Cardiac muscle cell (in vitro differentiated cells and primary cell): ENCODE measurements around the gene SLC16A9. TPM values are rescaled to one million over a fixed set of nuclear protein-coding genes. Genes with fewer than 3 reads are reported as not detected.

Experiments
- DNase-seq, 2 donors: peaks; one replicate each; pipeline versions ENCODE4 v3.0.0 to v3.0.0-alpha.2; 2010 to 2017; ENCODE audit warnings: low read depth in 1 of 2, low spot score in 1 of 2
- H3K27ac ChIP-seq: fragments of 200-600 bp; sonication (generic); 2 replicates; pipeline ENCODE4 v1.5.1; 2016
- H3K27me3 ChIP-seq: fragments of 200-600 bp; sonication (generic); 2 replicates; pipeline ENCODE4 v1.6.0; 2016; ENCODE audit warnings: control low read depth
- H3K36me3 ChIP-seq: fragments of 200-600 bp; sonication (generic); 2 replicates; pipeline ENCODE4 v1.5.1; 2016; ENCODE audit warnings: control low read depth
- H3K4me1 ChIP-seq: fragments of 200-600 bp; sonication (generic); 2 replicates; pipeline ENCODE4 v1.8.1; 2017; ENCODE audit warnings: low read depth, mild to moderate bottlenecking, mixed run types
- H3K4me3 ChIP-seq: fragments of 200-600 bp; sonication (generic); 2 replicates; pipeline ENCODE4 v1.5.1; 2016; ENCODE audit warnings: mild to moderate bottlenecking
- H3K9me3 ChIP-seq: fragments of 200-600 bp; sonication (generic); 2 replicates; pipeline ENCODE4 v1.5.1; 2017; ENCODE audit warnings: low read depth, mild to moderate bottlenecking, control low read depth
- polyA plus RNA-seq: library from polyadenylated mRNA; unstranded; fragments of >200 nt; fragmentation: Nextera tagmentation; extraction: Ambion mirVana; gene quantifications from 2 replicates; pipeline ENCODE4 v1.2.1, GENCODE V29; 2016
- total RNA-seq: library from RNA; depleted of rRNA; stranded (reverse); fragments of >200 nt; gene quantifications from 2 replicates; pipeline ENCODE4 v1.2.3, GENCODE V29; 2016
- TF ChIP-seq, protein P1 (sequence below): IDR thresholded peaks from 2 replicates; pipeline ENCODE4 v1.5.1; 2012; ENCODE audit warnings: low read depth, mild to moderate bottlenecking, low read length

Gene SLC16A9, protein sequence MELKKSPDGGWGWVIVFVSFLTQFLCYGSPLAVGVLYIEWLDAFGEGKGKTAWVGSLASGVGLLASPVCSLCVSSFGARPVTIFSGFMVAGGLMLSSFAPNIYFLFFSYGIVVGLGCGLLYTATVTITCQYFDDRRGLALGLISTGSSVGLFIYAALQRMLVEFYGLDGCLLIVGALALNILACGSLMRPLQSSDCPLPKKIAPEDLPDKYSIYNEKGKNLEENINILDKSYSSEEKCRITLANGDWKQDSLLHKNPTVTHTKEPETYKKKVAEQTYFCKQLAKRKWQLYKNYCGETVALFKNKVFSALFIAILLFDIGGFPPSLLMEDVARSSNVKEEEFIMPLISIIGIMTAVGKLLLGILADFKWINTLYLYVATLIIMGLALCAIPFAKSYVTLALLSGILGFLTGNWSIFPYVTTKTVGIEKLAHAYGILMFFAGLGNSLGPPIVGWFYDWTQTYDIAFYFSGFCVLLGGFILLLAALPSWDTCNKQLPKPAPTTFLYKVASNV
- 2.1 and 3.0 TPM in 2 replicates for total RNA-seq
- polyA plus RNA-seq, result 2.7 and 3.5 TPM in 2 replicates

DNA sequence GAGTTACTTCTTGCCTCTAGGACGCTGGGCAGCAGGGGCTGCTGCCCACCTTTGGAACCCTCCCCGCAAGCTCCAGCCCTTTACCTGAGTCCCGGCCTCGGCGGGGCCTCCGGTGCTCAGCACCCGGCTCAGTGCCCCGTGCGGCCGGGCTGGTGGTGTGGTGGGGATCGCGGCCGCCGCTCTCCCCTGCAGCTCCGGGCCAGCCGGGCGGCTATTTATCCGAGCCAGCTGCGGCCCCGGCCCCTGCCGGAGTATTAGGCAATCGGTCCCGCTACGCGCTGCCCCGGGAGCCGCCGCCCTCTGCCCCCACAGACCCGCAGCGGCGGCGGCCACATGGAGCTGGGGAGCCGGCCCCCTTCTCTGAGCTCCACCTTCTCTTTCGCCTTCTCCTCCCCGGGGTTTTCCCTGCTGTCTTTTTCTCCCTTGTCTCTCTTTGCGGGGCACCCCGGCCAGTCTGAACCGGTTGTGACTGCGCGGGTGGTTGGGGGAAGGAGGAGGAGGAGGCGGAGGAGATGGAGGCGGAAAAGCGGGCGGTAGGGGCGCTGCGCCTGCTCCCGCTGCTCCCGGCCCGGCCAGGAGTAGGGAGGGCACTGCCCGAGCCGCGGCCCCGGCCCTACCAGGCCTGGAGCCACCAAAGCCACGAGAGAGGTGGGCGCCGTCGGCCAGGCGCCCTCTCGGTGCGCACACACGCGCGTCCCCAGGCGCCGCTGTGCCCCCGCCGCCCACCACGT, at the start of gene SLC16A9:
TSS of gene SLC16A9 (minus strand) at position 456 of the 731 bp plus-strand sequence. CDS start 25,559 bp downstream, outside the sequence.
- peak; percentile 69 to 75 for DNase-seq
- Histone ChIP-seq H3K27me3 (peaks cover 18% of the 10 kb centered on the region), H3K9me3 (no peaks in the 10 kb centered on the region), H3K4me1 (no peaks in the 10 kb centered on the region), H3K4me3 (peak within 1 kb of the TSS; percentile 59), H3K36me3 (no peaks in the 10 kb centered on the region), H3K27ac (no peak within 1 kb of the TSS)
- TF ChIP-seq, protein P1, sequence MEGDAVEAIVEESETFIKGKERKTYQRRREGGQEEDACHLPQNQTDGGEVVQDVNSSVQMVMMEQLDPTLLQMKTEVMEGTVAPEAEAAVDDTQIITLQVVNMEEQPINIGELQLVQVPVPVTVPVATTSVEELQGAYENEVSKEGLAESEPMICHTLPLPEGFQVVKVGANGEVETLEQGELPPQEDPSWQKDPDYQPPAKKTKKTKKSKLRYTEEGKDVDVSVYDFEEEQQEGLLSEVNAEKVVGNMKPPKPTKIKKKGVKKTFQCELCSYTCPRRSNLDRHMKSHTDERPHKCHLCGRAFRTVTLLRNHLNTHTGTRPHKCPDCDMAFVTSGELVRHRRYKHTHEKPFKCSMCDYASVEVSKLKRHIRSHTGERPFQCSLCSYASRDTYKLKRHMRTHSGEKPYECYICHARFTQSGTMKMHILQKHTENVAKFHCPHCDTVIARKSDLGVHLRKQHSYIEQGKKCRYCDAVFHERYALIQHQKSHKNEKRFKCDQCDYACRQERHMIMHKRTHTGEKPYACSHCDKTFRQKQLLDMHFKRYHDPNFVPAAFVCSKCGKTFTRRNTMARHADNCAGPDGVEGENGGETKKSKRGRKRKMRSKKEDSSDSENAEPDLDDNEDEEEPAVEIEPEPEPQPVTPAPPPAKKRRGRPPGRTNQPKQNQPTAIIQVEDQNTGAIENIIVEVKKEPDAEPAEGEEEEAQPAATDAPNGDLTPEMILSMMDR, result peak; percentile 40

DNA sequence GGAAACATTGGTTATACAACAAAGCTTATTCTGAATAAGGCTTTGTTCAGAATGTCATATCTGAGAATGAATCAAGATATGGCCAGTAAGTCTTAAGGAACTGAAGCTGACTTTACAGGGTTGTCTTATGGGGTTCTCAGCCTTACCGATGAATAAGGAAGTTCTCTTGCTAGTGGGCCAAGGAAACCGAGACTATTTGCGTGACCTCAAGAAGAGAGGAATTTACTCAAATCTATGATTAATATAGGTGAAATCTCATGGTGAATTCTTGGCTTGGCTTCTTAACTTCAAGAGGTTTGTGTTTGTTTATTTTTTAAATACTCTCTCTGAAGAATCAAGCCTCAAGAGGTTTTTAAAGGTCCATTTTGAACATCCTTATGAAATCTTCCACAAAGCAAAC, 48.3 kb upstream of the SLC16A9 start:
- H3K4me3 ChIP-seq, result no peak overlapping the region
- DNase-seq, result peak in 1 of 2 donors; percentile 2
- TF ChIP-seq, protein P1, result no peak
- no peaks in the 10 kb centered on the region for H3K27me3 ChIP-seq
- no peaks in the 10 kb centered on the region for H3K9me3 ChIP-seq
- no peak overlapping the region for H3K27ac ChIP-seq
- H3K4me1 ChIP-seq, result no peaks in the 10 kb centered on the region
- H3K36me3 ChIP-seq, result no peaks in the 10 kb centered on the region

DNA sequence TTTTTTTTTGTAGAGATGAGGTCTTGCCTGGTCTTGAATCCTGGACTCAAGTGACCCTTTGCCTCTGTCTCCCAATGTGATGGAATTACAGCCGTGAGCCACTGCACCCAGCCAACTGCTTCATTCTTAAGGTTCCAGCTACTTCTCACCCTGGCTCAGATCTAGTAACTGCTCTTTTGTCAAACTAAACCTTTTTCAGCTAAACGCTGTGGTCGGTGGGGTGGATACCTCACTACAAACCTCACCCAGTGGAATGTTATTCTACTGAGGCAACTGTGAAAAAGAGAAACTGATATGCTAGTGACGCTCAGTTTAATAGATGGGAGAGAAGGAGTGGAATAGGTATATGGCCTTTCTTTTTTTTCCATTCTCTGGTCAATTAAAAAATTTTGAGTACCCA, 45.3 kb upstream of the SLC16A9 start:
- H3K9me3 ChIP-seq, result no peaks in the 10 kb centered on the region
- TF ChIP-seq, protein P1, result no peak
- DNase-seq, result no peak
- no peaks in the 10 kb centered on the region for H3K27me3 ChIP-seq
- no peak overlapping the region for H3K4me3 ChIP-seq
- H3K36me3 ChIP-seq, result no peaks in the 10 kb centered on the region
- no peaks in the 10 kb centered on the region for H3K4me1 ChIP-seq
- no peak overlapping the region for H3K27ac ChIP-seq

DNA sequence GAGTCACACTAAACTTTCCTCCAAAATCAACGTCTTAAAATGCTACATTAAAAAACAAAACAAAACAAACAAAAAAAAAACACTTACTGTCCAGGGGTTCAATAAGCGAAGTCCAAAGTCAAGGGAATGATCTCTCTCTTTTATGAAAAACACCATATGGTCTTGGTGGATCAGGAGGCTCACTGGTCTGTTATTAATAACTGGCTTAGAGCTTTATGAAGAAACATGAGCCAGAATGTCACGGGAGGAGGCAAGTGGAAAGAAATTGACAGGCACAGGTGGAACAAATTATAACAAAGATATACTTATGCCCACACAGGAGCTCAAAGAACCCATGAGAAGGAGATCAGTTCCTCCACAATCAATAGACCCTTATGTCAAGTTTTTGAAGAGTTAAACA, 43.6 kb upstream of the SLC16A9 start, which contains the start of gene MRLN:
TSS of gene MRLN (minus strand) at position 189 of the 400 bp plus-strand sequence.
- DNase-seq, result no peak
- Histone ChIP-seq H3K27ac (no peak within 1 kb of the TSS), H3K9me3 (no peaks in the 10 kb centered on the region), H3K4me1 (no peaks in the 10 kb centered on the region), H3K36me3 (no peaks in the 10 kb centered on the region), H3K27me3 (no peaks in the 10 kb centered on the region), H3K4me3 (no peak within 1 kb of the TSS)
- TF ChIP-seq, protein P1, result no peak

DNA sequence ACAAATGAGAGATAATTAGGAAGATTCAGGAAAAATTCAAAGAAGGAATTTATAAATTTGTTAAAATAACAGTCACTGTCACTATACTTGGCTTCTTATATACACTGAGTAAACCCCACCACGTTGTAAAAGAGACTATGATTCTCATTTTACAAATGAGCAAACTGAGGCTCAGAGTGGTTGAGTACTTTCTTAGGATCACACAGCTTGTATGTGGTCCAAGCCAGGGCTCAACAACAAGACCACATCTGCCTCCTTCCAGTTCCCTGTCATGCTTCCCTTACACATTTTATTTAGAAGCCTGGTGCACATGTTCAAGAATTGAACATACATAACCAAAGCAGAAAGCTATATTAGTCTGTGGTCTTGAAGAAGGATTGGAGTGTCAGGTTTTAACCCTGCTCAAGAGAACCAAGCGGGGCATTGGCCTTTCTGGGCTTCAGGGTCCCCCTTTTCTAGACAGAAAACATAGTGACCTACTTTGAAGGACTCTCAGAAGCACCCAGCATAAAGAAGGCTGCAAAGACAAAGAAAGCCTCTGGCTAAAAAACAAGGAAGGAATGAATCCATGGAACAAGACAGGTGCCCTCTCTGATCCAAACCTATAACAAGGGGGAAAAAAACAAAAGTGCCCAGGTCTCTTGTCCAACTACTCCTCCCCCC, 42.8 kb upstream of the SLC16A9 start:
- no peaks in the 10 kb centered on the region for H3K36me3 ChIP-seq
- H3K9me3 ChIP-seq, result no peaks in the 10 kb centered on the region
- no peak for DNase-seq
- no peak overlapping the region for H3K4me3 ChIP-seq
- no peaks in the 10 kb centered on the region for H3K4me1 ChIP-seq
- TF ChIP-seq, protein P1, result no peak
- H3K27ac ChIP-seq, result no peak overlapping the region
- H3K27me3 ChIP-seq, result no peaks in the 10 kb centered on the region
